IMR-90 (cell line): ENCODE results near the gene GNAZ.

Source experiments
- CHD1 ChIP-seq: IDR thresholded peaks from 2 replicates; pipeline ENCODE4 v1.6.1; 2012; ENCODE audit warnings: low read depth, low read length, improper control_type of control experiment
- MAZ ChIP-seq: IDR thresholded peaks from 2 replicates; pipeline ENCODE4 v1.6.1; 2012; ENCODE audit warnings: low read depth, mild to moderate bottlenecking, low read length, improper control_type of control experiment, moderate library complexity, borderline replicate concordance
- MXI1 ChIP-seq: IDR thresholded peaks from 2 replicates; pipeline ENCODE4 v1.6.1; 2012; ENCODE audit warnings: low read depth, mild to moderate bottlenecking, low read length, moderate library complexity, borderline replicate concordance
- POLR2A ChIP-seq: IDR thresholded peaks from 2 replicates; pipeline ENCODE4 v1.6.1; 2012; ENCODE audit warnings: mild to moderate bottlenecking, low read depth, low read length
- RAD21 ChIP-seq: IDR thresholded peaks from 2 replicates; pipeline ENCODE4 v1.6.1; 2012; ENCODE audit warnings: low read length, improper control_type of control experiment
- SMC3 ChIP-seq: fragments of 150-350 bp; IDR thresholded peaks from 2 replicates; pipeline ENCODE4 v1.6.1; 2016; ENCODE audit warnings: low read depth, mild to moderate bottlenecking, antibody characterized with exemption, low read length, moderate library complexity
- TF ChIP-seq, protein P1 (sequence below): conservative IDR thresholded peaks from 2 replicates; pipeline ENCODE4 v1.5.1; 2012; ENCODE audit warnings: mild to moderate bottlenecking, low read depth, low read length, improper control_type of control experiment

GRCh38 chr22:23161029-23161428 lies 90.7 kb downstream of the GNAZ start:
- TF ChIP-seq, protein P1, sequence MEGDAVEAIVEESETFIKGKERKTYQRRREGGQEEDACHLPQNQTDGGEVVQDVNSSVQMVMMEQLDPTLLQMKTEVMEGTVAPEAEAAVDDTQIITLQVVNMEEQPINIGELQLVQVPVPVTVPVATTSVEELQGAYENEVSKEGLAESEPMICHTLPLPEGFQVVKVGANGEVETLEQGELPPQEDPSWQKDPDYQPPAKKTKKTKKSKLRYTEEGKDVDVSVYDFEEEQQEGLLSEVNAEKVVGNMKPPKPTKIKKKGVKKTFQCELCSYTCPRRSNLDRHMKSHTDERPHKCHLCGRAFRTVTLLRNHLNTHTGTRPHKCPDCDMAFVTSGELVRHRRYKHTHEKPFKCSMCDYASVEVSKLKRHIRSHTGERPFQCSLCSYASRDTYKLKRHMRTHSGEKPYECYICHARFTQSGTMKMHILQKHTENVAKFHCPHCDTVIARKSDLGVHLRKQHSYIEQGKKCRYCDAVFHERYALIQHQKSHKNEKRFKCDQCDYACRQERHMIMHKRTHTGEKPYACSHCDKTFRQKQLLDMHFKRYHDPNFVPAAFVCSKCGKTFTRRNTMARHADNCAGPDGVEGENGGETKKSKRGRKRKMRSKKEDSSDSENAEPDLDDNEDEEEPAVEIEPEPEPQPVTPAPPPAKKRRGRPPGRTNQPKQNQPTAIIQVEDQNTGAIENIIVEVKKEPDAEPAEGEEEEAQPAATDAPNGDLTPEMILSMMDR: no peak
- TF ChIP-seq POLR2A (no peak), RAD21 (no peak), CHD1 (no peak), MAZ (no peak), MXI1 (no peak), SMC3 (no peak)
